ENCODE data around the gene KNSTRN. TPM values are rescaled to one million over a fixed set of nuclear protein-coding genes. Genes with fewer than 3 reads are reported as not detected.

Gene KNSTRN
- total and polyA plus RNA-seq, 2 experiments from 2014 or later, result 67.9 to 80.4 TPM

- Histone ChIP-seq H3K79me2 (replicated peaks; ENCODE audit: insufficient read depth) (no peaks in the 10 kb centered on the region), H2AFZ (no peak overlapping the region), H3K27ac (ENCODE audit: low read depth) (peak overlapping the region; percentile 18; the same call in 1 of the 2 replicates), H3K4me3 (no peak overlapping the region), H3F3A (replicated peaks; ENCODE audit: low read depth) (peaks cover 16% of the 10 kb centered on the region), H3K9me2 (ENCODE audit: insufficient read depth) (no peaks in the 10 kb centered on the region), H4K20me1 (replicated peaks; ENCODE audit: insufficient read depth) (no peaks in the 10 kb centered on the region; the same call in 1 of the 2 replicates), H3K36me3 (ENCODE audit: insufficient read depth) (0 out of 2 replicates have a peak, but pooled peaks cover 9% of the 10 kb centered on the region), H3K27me3 (ENCODE audit: insufficient read depth) (0 out of 2 replicates have a peak, but pooled peaks cover 5% of the 10 kb centered on the region), H3K4me1 (ENCODE audit: insufficient read depth) (peaks cover 16% of the 10 kb centered on the region), H3K4me2 (no peak overlapping the region)
- TF ChIP-seq NANOG (IDR thresholded peaks at IDR 0.05; ENCODE audit: borderline replicate concordance) (no peak), EZH2 (IDR thresholded peaks at IDR 0.05; ENCODE audit: low read depth, unreplicated experiment) (no peak), ZNF462 (CRISPR knock-in tag; IDR thresholded peaks at IDR 0.05) (no peak)
- no peak for ATAC-seq
- no peak for DNase-seq (ENCODE audit: low spot score)
- Mint-ChIP-seq H3K27me3 (ENCODE audit: insufficient read depth, low read depth, poor library complexity) (peaks cover 17% of the 10 kb centered on the region), H3K36me3 (ENCODE audit: low read depth) (peaks cover 26% of the 10 kb centered on the region), H3K4me3 (no peak overlapping the region), H3K4me1 (peaks cover 8% of the 10 kb centered on the region; the same call in 2 of the 3 replicates), H3K9me3 (no peaks in the 10 kb centered on the region), H3K27ac (no peak overlapping the region)
These were observed 37.7 kb downstream of the KNSTRN start for GRCh38 chr15:40420071-40420713.

GRCh38 chr15:40420793-40421192 is 38.3 kb downstream of the KNSTRN start:
- Mint-ChIP-seq H3K27me3 (ENCODE audit: insufficient read depth, low read depth, poor library complexity) (peaks cover 17% of the 10 kb centered on the region), H3K4me1 (peaks cover 8% of the 10 kb centered on the region; the same call in 2 of the 3 replicates), H3K4me3 (no peak overlapping the region), H3K36me3 (ENCODE audit: low read depth) (peaks cover 20% of the 10 kb centered on the region), H3K9me3 (no peaks in the 10 kb centered on the region), H3K27ac (no peak overlapping the region)
- DNase-seq (ENCODE audit: low spot score), result no peak
- H3K4me1 ChIP-seq (ENCODE audit: insufficient read depth), result peaks cover 16% of the 10 kb centered on the region
- H3F3A ChIP-seq (replicated peaks; ENCODE audit: low read depth), result peaks cover 16% of the 10 kb centered on the region
- peak overlapping the region; percentile 18; the same call in 1 of the 2 replicates for H3K27ac ChIP-seq (ENCODE audit: low read depth)
- H4K20me1 ChIP-seq (replicated peaks; ENCODE audit: insufficient read depth), result no peaks in the 10 kb centered on the region; the same call in 1 of the 2 replicates
- no peak overlapping the region for H2AFZ ChIP-seq
- H3K79me2 ChIP-seq (replicated peaks; ENCODE audit: insufficient read depth), result no peaks in the 10 kb centered on the region
- peak; percentile 20 for ATAC-seq
- TF ChIP-seq ETS1 (IDR thresholded peaks at IDR 0.05) (no peak), EZH2phosphoT487 (IDR thresholded peaks at IDR 0.05; ENCODE audit: unreplicated experiment) (no peak)
- H3K4me3 ChIP-seq, result no peak overlapping the region
- 0 out of 2 replicates have a peak, but pooled peaks cover 9% of the 10 kb centered on the region for H3K36me3 ChIP-seq (ENCODE audit: insufficient read depth)
- no peaks in the 10 kb centered on the region for H3K9me2 ChIP-seq (ENCODE audit: insufficient read depth)
- H3K4me2 ChIP-seq, result peak overlapping the region; percentile 80; the same call in 1 of the 2 replicates
- 0 out of 2 replicates have a peak, but pooled peaks cover 5% of the 10 kb centered on the region for H3K27me3 ChIP-seq (ENCODE audit: insufficient read depth)

Measured in GM23338 (cell line).